ENCODE measurements around the gene SYNDIG1. TPM values are rescaled to one million over a fixed set of nuclear protein-coding genes. Genes with fewer than 3 reads are reported as not detected.

Gene SYNDIG1
- total RNA-seq, 2 experiments from 2014 or later: not detected

DNA sequence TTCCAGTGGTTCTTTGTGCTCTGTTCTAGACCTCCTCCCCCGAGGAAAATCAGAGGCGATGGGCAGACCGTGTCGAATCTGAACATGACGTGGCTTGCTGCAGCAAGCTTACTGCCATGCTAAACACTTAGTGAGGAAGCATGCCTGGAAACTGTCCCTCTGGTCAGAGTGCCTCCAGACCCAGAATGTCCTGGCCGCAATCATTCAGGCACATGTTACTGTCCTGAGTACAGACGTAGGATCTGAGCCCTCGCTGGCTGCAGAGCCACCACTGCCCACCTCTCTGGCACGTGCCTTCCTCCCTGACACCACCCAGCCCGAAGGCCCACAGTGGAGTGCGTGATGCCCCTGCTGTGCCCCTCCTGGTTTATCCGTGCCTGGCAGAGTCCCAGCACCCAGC, 163.6 kb downstream of the SYNDIG1 start:
- Histone ChIP-seq H3K4me3 (ENCODE audit: low read length) (no peak overlapping the region), H3K36me3 (ENCODE audit: insufficient read depth, low read length) (no peaks in the 10 kb centered on the region), H3K27ac (ENCODE audit: low read depth in 1 of 2, low read length in 2 of 2) (no peak overlapping the region), H3K9me3 (ENCODE audit: control insufficient read depth in 1 of 2, insufficient read depth in 1 of 2, low read length in 2 of 2) (no peaks in the 10 kb centered on the region), H3K4me1 (ENCODE audit: insufficient read depth, low read length) (no peaks in the 10 kb centered on the region), H3K27me3 (ENCODE audit: control insufficient read depth in 1 of 2, insufficient read depth in 2 of 2, low read length in 2 of 2) (peaks cover 0 to 5% of the 10 kb centered on the region in 2 experiments)
- no peak for TF ChIP-seq CTCF (IDR thresholded peaks at IDR 0.05)
- Mint-ChIP-seq H3K9me3 (no peaks in the 10 kb centered on the region), H3K36me3 (ENCODE audit: low read depth) (no peaks in the 10 kb centered on the region), H3K4me1 (ENCODE audit: low read depth) (peaks cover 13% of the 10 kb centered on the region), H3K4me3 (no peak overlapping the region), H3K27ac (no peak overlapping the region), H3K27me3 (no peaks in the 10 kb centered on the region)
- ChIA-PET CTCF (no interaction called here), POLR2A (no interaction called here)
- no peak for ATAC-seq (ENCODE audit: poor library complexity)
- no peak for DNase-seq
- intact Hi-C loops (cut with DNase I, micrococcal nuclease): loop anchor here in 1 of 2 experiments (10.0 kb wide), 1 partner anchor 332 kb away; no protein-coding TSS in a partner anchor

GRCh38 chr20:24633521-24633920, 164.1 kb downstream of the SYNDIG1 start:
- H3K4me3 Mint-ChIP-seq: no peak overlapping the region
- no peaks in the 10 kb centered on the region for H3K9me3 ChIP-seq (ENCODE audit: control insufficient read depth in 1 of 2, insufficient read depth in 1 of 2, low read length in 2 of 2)
- H3K27ac ChIP-seq (ENCODE audit: low read depth in 1 of 2, low read length in 2 of 2): no peak overlapping the region
- H3K4me3 ChIP-seq (ENCODE audit: low read length): no peak overlapping the region
- H3K9me3 Mint-ChIP-seq: no peaks in the 10 kb centered on the region
- ATAC-seq (ENCODE audit: poor library complexity) (no peak), DNase-seq (no peak)
- CTCF ChIA-PET: no interaction called here
- H3K36me3 ChIP-seq (ENCODE audit: insufficient read depth, low read length): no peaks in the 10 kb centered on the region
- H3K27me3 Mint-ChIP-seq: peaks cover under 1% of the 10 kb centered on the region
- intact Hi-C loops (cut with DNase I, micrococcal nuclease): loop anchor here in 1 of 2 experiments (10.0 kb wide), 1 partner anchor 331 kb away; no protein-coding TSS in a partner anchor
- peaks cover 12% of the 10 kb centered on the region for H3K4me1 Mint-ChIP-seq (ENCODE audit: low read depth)
- POLR2A ChIA-PET: no interaction called here
- H3K27me3 ChIP-seq (ENCODE audit: control insufficient read depth in 1 of 2, insufficient read depth in 2 of 2, low read length in 2 of 2): peaks cover 0 to 5% of the 10 kb centered on the region in 2 experiments
- H3K36me3 Mint-ChIP-seq (ENCODE audit: low read depth): no peaks in the 10 kb centered on the region
- no peaks in the 10 kb centered on the region for H3K4me1 ChIP-seq (ENCODE audit: insufficient read depth, low read length)
- no peak for TF ChIP-seq CTCF (IDR thresholded peaks at IDR 0.05)
- H3K27ac Mint-ChIP-seq: no peak overlapping the region

DNA sequence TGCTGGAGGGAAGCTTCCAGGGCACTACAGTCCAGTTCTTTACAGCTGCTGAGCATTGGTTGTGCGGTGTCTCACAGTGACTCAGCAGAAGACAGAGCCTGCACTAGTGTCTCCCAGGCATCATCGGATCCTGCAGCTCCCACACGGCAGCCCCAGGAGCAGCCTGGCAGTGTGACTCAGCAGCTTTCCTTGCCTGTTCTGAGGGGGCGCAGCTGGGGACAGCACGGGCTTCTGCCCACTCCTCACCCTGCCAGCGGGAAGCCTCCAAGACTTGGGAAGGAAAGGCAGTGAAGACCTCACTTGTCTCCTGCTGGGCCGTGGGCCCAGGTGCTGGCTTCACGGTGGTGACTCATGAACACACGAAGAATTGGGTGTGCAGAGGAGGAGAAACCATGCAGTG, 165.4 kb downstream of the SYNDIG1 start:
- intact Hi-C loops (cut with DNase I, micrococcal nuclease): loop anchor here in 1 of 2 experiments (10.0 kb wide), 1 partner anchor 330 kb away; no protein-coding TSS in a partner anchor
- CTCF ChIA-PET: no interaction called here
- Histone ChIP-seq H3K36me3 (ENCODE audit: insufficient read depth, low read length) (no peaks in the 10 kb centered on the region), H3K4me1 (ENCODE audit: insufficient read depth, low read length) (no peaks in the 10 kb centered on the region), H3K4me3 (ENCODE audit: low read length) (no peak overlapping the region), H3K9me3 (ENCODE audit: control insufficient read depth in 1 of 2, insufficient read depth in 1 of 2, low read length in 2 of 2) (no peaks in the 10 kb centered on the region), H3K27ac (ENCODE audit: low read depth in 1 of 2, low read length in 2 of 2) (no peak overlapping the region), H3K27me3 (ENCODE audit: control insufficient read depth in 1 of 2, insufficient read depth in 2 of 2, low read length in 2 of 2) (peaks cover 0 to 5% of the 10 kb centered on the region in 2 experiments)
- POLR2A ChIA-PET: no interaction called here
- no peak overlapping the region for H3K27ac Mint-ChIP-seq
- ATAC-seq (ENCODE audit: poor library complexity) (no peak), DNase-seq (no peak)
- TF ChIP-seq CTCF (IDR thresholded peaks at IDR 0.05): no peak
- no peaks in the 10 kb centered on the region for H3K36me3 Mint-ChIP-seq (ENCODE audit: low read depth)
- peaks cover 3% of the 10 kb centered on the region for H3K4me1 Mint-ChIP-seq (ENCODE audit: low read depth)
- H3K4me3 Mint-ChIP-seq: no peak overlapping the region
- H3K9me3 Mint-ChIP-seq: no peaks in the 10 kb centered on the region
- peaks cover 3% of the 10 kb centered on the region for H3K27me3 Mint-ChIP-seq
